ENCODE data around the gene CALML6. TPM values are rescaled to one million over a fixed set of nuclear protein-coding genes. Genes with fewer than 3 reads are reported as not detected.

The CALML6 gene
- total and polyA plus RNA-seq, 10 donors, result 0.34 to 3.0 (median 0.69) TPM; not detected in 2

- intact Hi-C loops (cut with DNase I; ENCODE audit: low total_unique reads), result no loop called here
- peaks cover 0 to 6% (median 0%) of the 10 kb centered on the region in 7 donors for H3K27me3 ChIP-seq (replicated peaks in 1 of 7)
- no peaks in the 10 kb centered on the region for H3K36me3 ChIP-seq
- no peaks in the 10 kb centered on the region for H3K9me3 ChIP-seq
- DNase-seq, result peak; percentile 56
- WGBS, 5 donors, result 60 to 85% (median 81%) methylated on average over 3 to 26 of the region's 26 CpGs
- no peak overlapping the region for H3K4me3 ChIP-seq
- peaks cover 0 to 41% (median 14%) of the 10 kb centered on the region in 6 donors for H3K4me1 ChIP-seq
- H3K27ac ChIP-seq, result no peak overlapping the region
- TF ChIP-seq POLR2A (IDR thresholded peaks at IDR 0.05), result no peak
- no peak for TF ChIP-seq POLR2AphosphoS5 (IDR thresholded peaks at IDR 0.05)
- TF ChIP-seq CTCF (IDR thresholded peaks at IDR 0.05 in 8 of 11, conservative IDR thresholded peaks at IDR 0.05 in 3 of 11), result no peak
These were observed 11.3 kb downstream of the CALML6 start for GRCh38 chr1:1926346-1926811.

GRCh38 chr1:1926886-1927660 lies 12.0 kb downstream of the CALML6 start:
- no peak for TF ChIP-seq POLR2A (IDR thresholded peaks at IDR 0.05)
- TF ChIP-seq POLR2AphosphoS5 (IDR thresholded peaks at IDR 0.05), result no peak
- no peak for TF ChIP-seq CTCF (IDR thresholded peaks at IDR 0.05 in 8 of 11, conservative IDR thresholded peaks at IDR 0.05 in 3 of 11)
- peak; percentile 66 for DNase-seq
- WGBS, 5 donors, result 76 to 88% (median 84%) methylated on average over 11 to 21 of the region's 21 CpGs
- no peak overlapping the region for H3K4me3 ChIP-seq
- H3K36me3 ChIP-seq, result no peaks in the 10 kb centered on the region
- intact Hi-C loops (cut with DNase I; ENCODE audit: low total_unique reads), result no loop called here
- no peaks in the 10 kb centered on the region for H3K9me3 ChIP-seq
- H3K27me3 ChIP-seq (replicated peaks in 1 of 7), result peaks cover 0 to 6% (median 0%) of the 10 kb centered on the region in 7 donors
- peaks cover 0 to 34% (median 14%) of the 10 kb centered on the region in 6 donors for H3K4me1 ChIP-seq
- H3K27ac ChIP-seq, result peak overlapping the region in 4 of 8 donors; percentile 28 to 54 (median 44)

GRCh38 chr1:1927751-1928150 lies 12.7 kb downstream of the CALML6 start:
- intact Hi-C loops (cut with DNase I; ENCODE audit: low total_unique reads), result no loop called here
- 68 to 89% (median 77%) methylated on average over 17 to 25 of the region's 25 CpGs for WGBS, 5 donors
- H3K27ac ChIP-seq, result peak overlapping the region in 4 of 8 donors; percentile 28 to 54 (median 44)
- peaks cover 0 to 28% (median 12%) of the 10 kb centered on the region in 6 donors for H3K4me1 ChIP-seq
- DNase-seq, result peak; percentile 72
- H3K36me3 ChIP-seq, result no peaks in the 10 kb centered on the region
- no peaks in the 10 kb centered on the region for H3K9me3 ChIP-seq
- peaks cover 0 to 6% (median 0%) of the 10 kb centered on the region in 7 donors for H3K27me3 ChIP-seq (replicated peaks in 1 of 7)
- TF ChIP-seq POLR2AphosphoS5 (IDR thresholded peaks at IDR 0.05) (no peak), POLR2A (IDR thresholded peaks at IDR 0.05) (no peak), CTCF (IDR thresholded peaks at IDR 0.05 in 8 of 11, conservative IDR thresholded peaks at IDR 0.05 in 3 of 11) (no peak)
- no peak overlapping the region for H3K4me3 ChIP-seq

Measured in spleen (tissue), 11 donors.